Neural cell (in vitro differentiated cells): ENCODE data around the gene F13B. TPM values are rescaled to one million over a fixed set of nuclear protein-coding genes. Genes with fewer than 3 reads are reported as not detected.

Experiments used
- H2AFZ ChIP-seq: fragments of 200-600, 300-800 bp; sonication (generic), shearing (Covaris generic); 2 replicates; pipeline ENCODE4 v1.6.0; 2014; ENCODE audit warnings: low read depth, mild to moderate bottlenecking, antibody characterized with exemption, low read length, moderate library complexity
- H3F3A ChIP-seq: fragments of 200-600 bp; shearing (Covaris generic); 2 replicates; pipeline ENCODE4 v1.6.1; 2016; ENCODE audit warnings: mild to moderate bottlenecking, moderate library complexity, mixed read lengths, antibody characterized with exemption, low read length; ENCODE audit not compliant: insufficient read depth, poor library complexity, severe bottlenecking
- H3K27ac ChIP-seq: fragments of 200-600, 300-800 bp; sonication (generic), shearing (Covaris generic); 2 replicates; pipeline ENCODE4 v1.5.1; 2014; ENCODE audit warnings: mild to moderate bottlenecking, low read length, moderate library complexity
- H3K27me3 ChIP-seq: fragments of 300-800, 200-600 bp; sonication (generic), shearing (Covaris generic); 2 replicates; pipeline ENCODE4 v1.6.0; 2014; ENCODE audit warnings: mild to moderate bottlenecking, low read depth, low read length, moderate library complexity; ENCODE audit not compliant: insufficient read depth
- H3K36me3 ChIP-seq: fragments of 300-800, 200-600 bp; sonication (generic), shearing (Covaris generic); 2 replicates; pipeline ENCODE4 v1.5.1; 2014; ENCODE audit warnings: mild to moderate bottlenecking, antibody characterized with exemption, low read length, moderate library complexity; ENCODE audit not compliant: insufficient read depth
- H3K4me2 ChIP-seq: fragments of 300-800, 200-600 bp; sonication (generic), shearing (Covaris generic); 2 replicates; pipeline ENCODE4 v1.6.0; 2014; ENCODE audit warnings: mild to moderate bottlenecking, low read length
- H3K4me3 ChIP-seq: fragments of 300-800, 200-600 bp; sonication (generic), shearing (Covaris generic); 2 replicates; pipeline ENCODE4 v1.5.1; 2014; ENCODE audit warnings: mild to moderate bottlenecking, low read length, moderate library complexity
- H3K79me2 ChIP-seq: fragments of 200-600 bp; shearing (Covaris generic); replicated peaks from 2 replicates; pipeline ENCODE4 v1.6.0; 2014; ENCODE audit warnings: mild to moderate bottlenecking, low read length, moderate library complexity; ENCODE audit not compliant: insufficient read depth
- H3K9ac ChIP-seq: fragments of 300-800, 200-600 bp; sonication (generic), shearing (Covaris generic); 2 replicates; pipeline ENCODE4 v1.6.1; 2016; ENCODE audit warnings: mild to moderate bottlenecking, low read length, mixed read lengths
- H3K9me2 ChIP-seq: fragments of 200-600 bp; shearing (Covaris generic); 2 replicates; pipeline ENCODE4 v1.6.1; 2016; ENCODE audit warnings: mild to moderate bottlenecking, low read length, mixed read lengths; ENCODE audit not compliant: insufficient read depth
- H3K9me3 ChIP-seq: fragments of 200-600, 300-800 bp; sonication (generic), shearing (Covaris generic); 2 replicates; pipeline ENCODE4 v1.6.1; 2016; ENCODE audit warnings: mild to moderate bottlenecking, mixed run types, low read length, moderate library complexity, mixed read lengths
- H4K20me1 ChIP-seq: fragments of 200-600 bp; shearing (Covaris generic); 2 replicates; pipeline ENCODE4 v1.6.1; 2016; ENCODE audit warnings: mild to moderate bottlenecking, mixed run types; ENCODE audit not compliant: insufficient read depth
- EP300 ChIP-seq: fragments of 450-650 bp; conservative IDR thresholded peaks from 2 replicates; pipeline ENCODE4 v1.6.1; 2014; ENCODE audit warnings: antibody characterized with exemption, mild to moderate bottlenecking, moderate library complexity; ENCODE audit not compliant: poor library complexity, severe bottlenecking
- EZH2 ChIP-seq: fragments of 200-600, 300-800 bp; shearing (Covaris generic), sonication (generic); IDR thresholded peaks from 2 replicates; pipeline ENCODE4 v1.6.1; 2014; ENCODE audit warnings: antibody characterized with exemption, low read length, borderline replicate concordance, mild to moderate bottlenecking; ENCODE audit not compliant: insufficient read depth, poor library complexity, severe bottlenecking
- MXI1 ChIP-seq: fragments of 450-650 bp; conservative IDR thresholded peaks from 2 replicates; pipeline ENCODE4 v1.6.1; 2014; ENCODE audit warnings: antibody characterized with exemption, mild to moderate bottlenecking; ENCODE audit not compliant: poor library complexity, severe bottlenecking
- POLR2AphosphoS5 ChIP-seq: IDR thresholded peaks from 2 replicates; pipeline ENCODE4 v1.6.1; 2012
- RAD21 ChIP-seq: fragments of 450-650 bp; conservative IDR thresholded peaks from 2 replicates; pipeline ENCODE4 v1.6.1; 2014; ENCODE audit warnings: antibody characterized with exemption, mild to moderate bottlenecking, moderate library complexity
- SMC3 ChIP-seq: fragments of 450-650 bp; conservative IDR thresholded peaks from 2 replicates; pipeline ENCODE4 v1.6.1; 2014; ENCODE audit warnings: antibody characterized with exemption, mild to moderate bottlenecking, moderate library complexity; ENCODE audit not compliant: poor library complexity
- TAF1 ChIP-seq: IDR thresholded peaks from 2 replicates; pipeline ENCODE4 v1.6.1; 2012; ENCODE audit warnings: low read depth
- polyA plus RNA-seq: library from polyadenylated mRNA; depleted of rRNA; stranded (reverse); fragments of >200 nt; gene quantifications from 2 replicates; pipeline ENCODE4 v1.2.3, GENCODE V29; 2014
- TF ChIP-seq, protein P1 (sequence below): fragments of 450-650 bp; IDR thresholded peaks from 2 replicates; pipeline ENCODE4 v1.5.1; 2014; ENCODE audit warnings: antibody characterized with exemption, mild to moderate bottlenecking, moderate library complexity; ENCODE audit not compliant: poor library complexity, severe bottlenecking
- TF ChIP-seq, protein P2 (sequence below): IDR thresholded peaks from 2 replicates; pipeline ENCODE4 v1.6.1; 2012; ENCODE audit warnings: borderline replicate concordance

F13B gene
- polyA plus RNA-seq, 1 donor from 2014 or later = not detected

DNA sequence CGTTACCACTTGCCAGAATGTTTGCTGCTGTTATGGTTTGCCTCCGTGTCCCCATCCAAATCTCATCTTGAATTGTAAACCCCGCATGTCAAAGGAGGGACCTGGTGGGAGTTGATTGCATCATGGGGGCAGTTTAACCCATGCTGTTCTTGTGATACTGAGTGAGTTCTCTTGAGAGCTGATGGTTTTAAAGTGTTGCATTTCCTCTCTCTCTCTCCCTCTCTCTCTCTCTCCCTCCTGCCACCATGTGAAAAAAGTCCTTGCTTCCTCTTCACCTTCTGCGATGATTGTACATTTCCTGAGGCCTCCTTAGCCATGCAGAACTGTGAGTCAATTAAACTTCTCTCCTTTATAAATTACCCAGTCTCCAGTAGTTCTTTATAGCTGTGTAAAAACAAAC lies 45.3 kb downstream of the F13B start:
- no peaks in the 10 kb centered on the region for H3K9me2 ChIP-seq
- no peak overlapping the region for H3K27ac ChIP-seq
- H3K4me2 ChIP-seq = no peak overlapping the region
- no peaks in the 10 kb centered on the region for H3K27me3 ChIP-seq
- no peaks in the 10 kb centered on the region for H4K20me1 ChIP-seq
- no peaks in the 10 kb centered on the region for H3K79me2 ChIP-seq
- no peaks in the 10 kb centered on the region for H3F3A ChIP-seq
- H2AFZ ChIP-seq = no peak overlapping the region
- H3K9me3 ChIP-seq = no peaks in the 10 kb centered on the region
- H3K9ac ChIP-seq = no peak overlapping the region
- H3K36me3 ChIP-seq = no peaks in the 10 kb centered on the region
- TF ChIP-seq TAF1 (no peak), MXI1 (no peak), SMC3 (no peak)
- TF ChIP-seq, protein P1, sequence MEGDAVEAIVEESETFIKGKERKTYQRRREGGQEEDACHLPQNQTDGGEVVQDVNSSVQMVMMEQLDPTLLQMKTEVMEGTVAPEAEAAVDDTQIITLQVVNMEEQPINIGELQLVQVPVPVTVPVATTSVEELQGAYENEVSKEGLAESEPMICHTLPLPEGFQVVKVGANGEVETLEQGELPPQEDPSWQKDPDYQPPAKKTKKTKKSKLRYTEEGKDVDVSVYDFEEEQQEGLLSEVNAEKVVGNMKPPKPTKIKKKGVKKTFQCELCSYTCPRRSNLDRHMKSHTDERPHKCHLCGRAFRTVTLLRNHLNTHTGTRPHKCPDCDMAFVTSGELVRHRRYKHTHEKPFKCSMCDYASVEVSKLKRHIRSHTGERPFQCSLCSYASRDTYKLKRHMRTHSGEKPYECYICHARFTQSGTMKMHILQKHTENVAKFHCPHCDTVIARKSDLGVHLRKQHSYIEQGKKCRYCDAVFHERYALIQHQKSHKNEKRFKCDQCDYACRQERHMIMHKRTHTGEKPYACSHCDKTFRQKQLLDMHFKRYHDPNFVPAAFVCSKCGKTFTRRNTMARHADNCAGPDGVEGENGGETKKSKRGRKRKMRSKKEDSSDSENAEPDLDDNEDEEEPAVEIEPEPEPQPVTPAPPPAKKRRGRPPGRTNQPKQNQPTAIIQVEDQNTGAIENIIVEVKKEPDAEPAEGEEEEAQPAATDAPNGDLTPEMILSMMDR = no peak
- TF ChIP-seq, protein P2, sequence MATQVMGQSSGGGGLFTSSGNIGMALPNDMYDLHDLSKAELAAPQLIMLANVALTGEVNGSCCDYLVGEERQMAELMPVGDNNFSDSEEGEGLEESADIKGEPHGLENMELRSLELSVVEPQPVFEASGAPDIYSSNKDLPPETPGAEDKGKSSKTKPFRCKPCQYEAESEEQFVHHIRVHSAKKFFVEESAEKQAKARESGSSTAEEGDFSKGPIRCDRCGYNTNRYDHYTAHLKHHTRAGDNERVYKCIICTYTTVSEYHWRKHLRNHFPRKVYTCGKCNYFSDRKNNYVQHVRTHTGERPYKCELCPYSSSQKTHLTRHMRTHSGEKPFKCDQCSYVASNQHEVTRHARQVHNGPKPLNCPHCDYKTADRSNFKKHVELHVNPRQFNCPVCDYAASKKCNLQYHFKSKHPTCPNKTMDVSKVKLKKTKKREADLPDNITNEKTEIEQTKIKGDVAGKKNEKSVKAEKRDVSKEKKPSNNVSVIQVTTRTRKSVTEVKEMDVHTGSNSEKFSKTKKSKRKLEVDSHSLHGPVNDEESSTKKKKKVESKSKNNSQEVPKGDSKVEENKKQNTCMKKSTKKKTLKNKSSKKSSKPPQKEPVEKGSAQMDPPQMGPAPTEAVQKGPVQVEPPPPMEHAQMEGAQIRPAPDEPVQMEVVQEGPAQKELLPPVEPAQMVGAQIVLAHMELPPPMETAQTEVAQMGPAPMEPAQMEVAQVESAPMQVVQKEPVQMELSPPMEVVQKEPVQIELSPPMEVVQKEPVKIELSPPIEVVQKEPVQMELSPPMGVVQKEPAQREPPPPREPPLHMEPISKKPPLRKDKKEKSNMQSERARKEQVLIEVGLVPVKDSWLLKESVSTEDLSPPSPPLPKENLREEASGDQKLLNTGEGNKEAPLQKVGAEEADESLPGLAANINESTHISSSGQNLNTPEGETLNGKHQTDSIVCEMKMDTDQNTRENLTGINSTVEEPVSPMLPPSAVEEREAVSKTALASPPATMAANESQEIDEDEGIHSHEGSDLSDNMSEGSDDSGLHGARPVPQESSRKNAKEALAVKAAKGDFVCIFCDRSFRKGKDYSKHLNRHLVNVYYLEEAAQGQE = no peak
- H3K4me3 ChIP-seq = no peak overlapping the region

DNA sequence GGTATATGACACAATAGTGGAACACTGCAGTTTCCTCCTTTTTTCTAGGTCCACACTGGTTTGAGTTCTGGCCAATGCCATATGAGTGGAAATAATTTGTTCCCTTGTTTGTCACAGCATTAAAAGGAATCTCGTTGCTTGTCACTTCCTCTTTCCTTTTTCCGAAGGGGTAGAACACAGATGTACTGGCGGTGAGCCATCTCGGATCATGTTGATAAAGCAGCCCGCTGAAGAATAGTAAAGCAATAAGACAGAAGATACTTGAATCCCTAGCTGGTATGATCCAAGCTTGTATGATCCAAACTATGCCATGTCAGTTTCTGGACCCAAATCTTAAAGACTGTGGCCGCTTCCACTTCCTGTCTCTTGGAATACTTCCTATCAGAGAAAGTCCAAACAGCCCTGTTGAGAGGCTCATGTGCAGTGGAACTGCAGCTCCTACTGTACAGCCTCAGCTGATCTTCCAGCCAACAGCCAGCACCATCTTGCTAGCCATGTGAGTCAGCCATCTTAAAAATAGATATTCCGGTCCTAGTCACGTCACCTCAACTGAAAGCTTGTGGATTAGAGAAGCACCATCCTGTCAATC lies 49.4 kb downstream of the F13B start:
- Histone ChIP-seq H4K20me1 (no peaks in the 10 kb centered on the region), H3K79me2 (no peaks in the 10 kb centered on the region), H3K4me3 (no peak overlapping the region), H3K9ac (no peak overlapping the region), H3K9me3 (no peaks in the 10 kb centered on the region), H2AFZ (no peak overlapping the region), H3K36me3 (no peaks in the 10 kb centered on the region), H3K9me2 (no peaks in the 10 kb centered on the region), H3F3A (no peaks in the 10 kb centered on the region), H3K4me2 (no peak overlapping the region), H3K27me3 (no peaks in the 10 kb centered on the region), H3K27ac (no peak overlapping the region)
- TF ChIP-seq TAF1 (no peak), RAD21 (no peak), SMC3 (no peak), EZH2 (no peak), EP300 (no peak), MXI1 (no peak), POLR2AphosphoS5 (no peak)
- TF ChIP-seq, protein P1 = no peak
- TF ChIP-seq, protein P2 = no peak
